Measurements from ENCODE around the gene SLC39A11.

- no peak for TF ChIP-seq CTCF (IDR thresholded peaks at IDR 0.05; ENCODE audit: poor library complexity, severe bottlenecking)
- TF ChIP-seq POLR2AphosphoS5 (IDR thresholded peaks at IDR 0.05), result no peak
- no peak for TF ChIP-seq EP300 (conservative IDR thresholded peaks at IDR 0.05; ENCODE audit: poor library complexity, severe bottlenecking)
- no peak for TF ChIP-seq TAF1 (IDR thresholded peaks at IDR 0.05; ENCODE audit: low read depth)
- no peak for TF ChIP-seq REST (IDR thresholded peaks at IDR 0.05; ENCODE audit: borderline replicate concordance)
- no peak for TF ChIP-seq MXI1 (conservative IDR thresholded peaks at IDR 0.05; ENCODE audit: poor library complexity, severe bottlenecking)
- no peak for TF ChIP-seq RAD21 (conservative IDR thresholded peaks at IDR 0.05)
These were observed 302.8 kb downstream of the SLC39A11 start for GRCh38 chr17:72789711-72790110.
